A549 treated with DMSO at 1 μM for 4 hours (cell line): Measurements from ENCODE around the gene RBM42. TPM values are rescaled to one million over a fixed set of nuclear protein-coding genes. Genes with fewer than 3 reads are reported as not detected.

ENCODE experiments used
- total RNA-seq: library from RNA; stranded (reverse); fragments of 200-300 nt; extraction: Qiagen RNA extraction; gene quantifications from 5 replicates; pipeline ENCODE4 v1.2.3, GENCODE V29; 2022; ENCODE audit warnings: low read depth

Gene RBM42, protein sequence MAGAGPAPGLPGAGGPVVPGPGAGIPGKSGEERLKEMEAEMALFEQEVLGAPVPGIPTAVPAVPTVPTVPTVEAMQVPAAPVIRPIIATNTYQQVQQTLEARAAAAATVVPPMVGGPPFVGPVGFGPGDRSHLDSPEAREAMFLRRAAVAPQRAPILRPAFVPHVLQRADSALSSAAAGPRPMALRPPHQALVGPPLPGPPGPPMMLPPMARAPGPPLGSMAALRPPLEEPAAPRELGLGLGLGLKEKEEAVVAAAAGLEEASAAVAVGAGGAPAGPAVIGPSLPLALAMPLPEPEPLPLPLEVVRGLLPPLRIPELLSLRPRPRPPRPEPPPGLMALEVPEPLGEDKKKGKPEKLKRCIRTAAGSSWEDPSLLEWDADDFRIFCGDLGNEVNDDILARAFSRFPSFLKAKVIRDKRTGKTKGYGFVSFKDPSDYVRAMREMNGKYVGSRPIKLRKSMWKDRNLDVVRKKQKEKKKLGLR
- 147 to 213 TPM (median 187 TPM) in 5 replicates for total RNA-seq

DNA sequence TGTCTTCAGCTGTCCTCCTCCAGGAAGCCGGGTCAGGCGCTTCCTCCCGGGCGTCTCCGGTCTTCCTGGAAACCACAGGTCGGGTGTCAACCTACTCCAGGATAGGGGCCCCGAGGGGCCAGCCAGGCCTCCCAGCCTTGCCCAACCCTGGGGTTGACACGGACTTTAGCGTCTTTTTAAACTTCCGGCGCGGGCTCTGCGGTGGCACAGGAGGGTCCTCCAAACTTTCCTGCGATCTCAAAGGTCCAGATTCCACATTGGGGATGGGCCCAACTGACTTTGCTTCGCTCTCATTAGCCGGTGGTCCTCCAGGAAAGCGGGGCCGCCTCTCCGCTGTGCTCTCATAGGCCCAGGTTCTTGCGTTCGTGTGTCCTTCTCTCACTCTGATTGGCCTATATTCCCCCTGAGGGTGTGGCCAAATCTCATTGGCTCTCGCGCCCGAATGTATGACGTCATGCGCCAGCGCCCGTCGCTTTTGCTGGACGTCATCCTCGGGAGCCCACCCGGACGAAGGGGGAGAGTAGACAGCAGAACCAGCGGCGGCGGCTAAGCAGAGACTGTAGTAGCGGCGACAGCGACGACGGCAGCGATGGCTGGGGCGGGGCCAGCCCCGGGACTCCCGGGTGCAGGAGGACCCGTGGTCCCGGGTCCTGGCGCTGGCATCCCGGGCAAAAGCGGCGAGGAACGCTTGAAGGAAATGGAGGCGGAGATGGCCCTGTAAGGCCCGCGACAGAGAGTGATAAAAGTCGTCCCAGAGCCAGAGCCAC, at the start of gene RBM42:
RBM42 (plus strand) TSS at position 472 of the 767 bp plus-strand sequence; CDS start at position 590, 118 bp downstream.

DNA sequence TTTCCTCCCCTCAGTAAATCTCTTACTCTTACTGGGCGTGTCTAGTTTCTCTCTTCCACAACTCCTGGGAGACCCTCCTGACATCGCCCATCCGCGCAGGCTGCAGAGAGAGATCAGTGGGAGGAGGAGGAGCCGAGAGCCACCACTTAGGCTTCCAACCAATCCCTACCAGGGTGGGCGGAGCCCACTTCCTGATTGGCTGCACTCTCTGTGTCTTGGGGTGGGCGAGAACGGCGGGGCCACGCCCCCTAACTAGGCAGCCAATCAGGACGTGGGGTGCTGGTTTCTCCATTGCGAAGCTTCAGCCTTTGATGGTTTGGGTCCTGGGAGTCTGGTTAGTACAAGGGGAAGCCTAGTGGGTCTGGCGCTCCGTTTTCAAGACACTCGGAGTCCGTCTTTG, 43.0 kb upstream of the RBM42 start, which contains the start of gene PMIS2:
PMIS2 (plus strand) TSS at position 326 of the 400 bp plus-strand sequence. CDS start 87 bp downstream, outside the sequence.

DNA sequence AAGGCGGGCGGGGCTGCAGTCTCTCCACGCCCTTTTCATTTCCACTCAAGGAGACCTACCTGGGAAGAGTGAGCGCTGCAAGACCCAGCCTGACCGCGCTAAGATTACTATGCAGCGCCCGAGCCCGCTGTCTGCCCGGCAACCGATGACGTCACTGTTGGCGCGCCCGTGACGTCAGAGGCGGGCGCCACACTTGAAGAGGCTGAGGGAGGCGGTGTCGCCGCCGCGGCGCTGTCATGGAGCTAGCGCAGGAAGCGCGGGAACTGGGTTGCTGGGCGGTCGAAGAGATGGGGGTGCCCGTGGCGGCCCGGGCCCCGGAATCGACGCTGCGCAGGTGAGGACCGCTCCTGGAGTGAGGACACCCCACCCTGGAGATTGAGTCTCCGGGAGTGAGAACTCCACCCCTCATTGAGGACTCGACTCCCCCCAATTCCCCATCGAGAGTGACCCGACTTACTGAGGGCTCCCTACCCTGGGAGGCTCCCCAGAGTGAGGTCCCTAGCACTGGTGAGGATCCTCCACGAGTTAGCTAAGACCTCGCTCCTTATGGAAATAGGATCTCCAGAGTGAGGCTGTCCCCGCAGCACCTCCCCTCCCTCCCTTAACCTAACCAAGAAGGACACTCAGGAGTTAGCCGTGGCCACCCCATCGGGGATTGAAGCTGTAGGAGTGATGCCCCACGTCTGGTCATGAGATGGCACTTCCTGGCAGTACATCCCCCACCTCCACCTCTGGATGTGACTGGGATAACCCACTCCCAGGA, 16.1 kb upstream of the RBM42 start, which contains the start of gene HAUS5:
HAUS5 (plus strand) TSS at position 177 of the 763 bp plus-strand sequence; CDS start at position 237, 60 bp downstream.

DNA sequence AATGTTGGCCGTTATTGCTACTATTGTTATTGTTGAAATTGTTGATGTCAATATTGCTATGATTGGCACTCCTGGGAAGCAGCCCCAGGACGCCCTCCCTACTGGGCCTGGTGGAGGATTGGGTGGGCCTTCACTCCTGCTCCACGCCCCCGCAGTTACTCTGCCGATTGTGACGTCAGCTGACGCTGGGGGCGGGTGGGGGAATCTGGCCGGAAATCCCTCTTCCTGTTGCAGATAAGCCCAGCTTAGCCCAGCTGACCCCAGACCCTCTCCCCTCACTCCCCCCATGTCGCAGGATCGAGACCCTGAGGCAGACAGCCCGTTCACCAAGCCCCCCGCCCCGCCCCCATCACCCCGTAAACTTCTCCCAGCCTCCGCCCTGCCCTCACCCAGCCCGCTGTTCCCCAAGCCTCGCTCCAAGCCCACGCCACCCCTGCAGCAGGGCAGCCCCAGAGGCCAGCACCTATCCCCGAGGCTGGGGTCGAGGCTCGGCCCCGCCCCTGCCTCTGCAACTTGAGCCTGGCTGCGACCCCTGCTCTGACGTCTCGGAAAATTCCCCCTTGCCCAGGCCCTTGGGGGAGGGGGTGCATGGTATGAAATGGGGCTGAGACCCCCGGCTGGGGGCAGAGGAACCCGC, 12.8 kb downstream of the RBM42 start, which contains the start of gene ETV2:
ETV2 (plus strand) TSS at position 231 of the 637 bp plus-strand sequence. CDS start 716 bp downstream, outside the sequence.

DNA sequence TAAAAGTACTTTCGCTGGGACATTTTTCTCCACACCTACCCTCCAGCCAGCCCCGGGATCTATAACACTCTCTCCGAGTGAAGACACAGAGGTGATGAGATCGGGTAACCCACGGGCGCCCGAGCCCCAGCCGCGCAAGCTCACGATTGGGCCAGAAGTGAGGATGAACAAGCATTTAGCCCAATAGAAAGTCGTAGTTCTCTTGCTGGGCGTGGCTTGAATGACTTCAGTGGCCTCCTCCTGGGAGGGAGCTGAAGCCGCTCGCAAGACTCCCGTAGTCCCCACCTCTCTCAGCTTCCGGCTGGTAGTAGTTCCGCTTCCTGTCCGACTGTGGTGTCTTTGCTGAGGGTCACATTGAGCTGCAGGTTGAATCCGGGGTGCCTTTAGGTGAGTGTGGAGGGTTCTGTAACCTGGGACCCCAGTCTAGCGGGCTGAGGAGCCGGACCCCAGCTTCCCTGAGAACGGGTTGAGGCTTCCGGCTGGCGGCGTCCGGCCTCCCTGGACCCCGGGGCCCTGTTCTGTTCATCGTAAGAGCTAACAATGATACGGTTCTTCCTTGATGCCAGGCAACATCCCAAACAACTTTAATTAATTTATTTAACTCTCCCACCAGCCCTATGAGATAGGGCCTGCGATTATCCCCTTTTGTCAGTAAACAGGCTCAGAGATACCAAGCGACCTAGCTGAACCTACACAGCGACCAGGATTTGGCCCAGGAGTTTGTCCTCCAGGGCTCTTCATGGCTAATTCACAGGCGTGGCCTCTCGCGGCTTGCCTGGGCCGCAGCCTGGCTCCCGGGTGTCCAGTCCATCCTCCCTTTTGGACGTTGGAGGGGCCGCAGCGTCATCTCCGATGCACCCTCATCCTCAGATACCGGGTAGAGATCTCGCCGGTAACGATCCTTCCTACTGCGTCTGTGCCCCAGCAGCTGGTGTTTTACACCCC, 19.5 kb downstream of the RBM42 start, which contains the start of gene COX6B1:
COX6B1 (plus strand) TSS at position 307 of the 945 bp plus-strand sequence. CDS start 2,921 bp downstream, outside the sequence.

DNA sequence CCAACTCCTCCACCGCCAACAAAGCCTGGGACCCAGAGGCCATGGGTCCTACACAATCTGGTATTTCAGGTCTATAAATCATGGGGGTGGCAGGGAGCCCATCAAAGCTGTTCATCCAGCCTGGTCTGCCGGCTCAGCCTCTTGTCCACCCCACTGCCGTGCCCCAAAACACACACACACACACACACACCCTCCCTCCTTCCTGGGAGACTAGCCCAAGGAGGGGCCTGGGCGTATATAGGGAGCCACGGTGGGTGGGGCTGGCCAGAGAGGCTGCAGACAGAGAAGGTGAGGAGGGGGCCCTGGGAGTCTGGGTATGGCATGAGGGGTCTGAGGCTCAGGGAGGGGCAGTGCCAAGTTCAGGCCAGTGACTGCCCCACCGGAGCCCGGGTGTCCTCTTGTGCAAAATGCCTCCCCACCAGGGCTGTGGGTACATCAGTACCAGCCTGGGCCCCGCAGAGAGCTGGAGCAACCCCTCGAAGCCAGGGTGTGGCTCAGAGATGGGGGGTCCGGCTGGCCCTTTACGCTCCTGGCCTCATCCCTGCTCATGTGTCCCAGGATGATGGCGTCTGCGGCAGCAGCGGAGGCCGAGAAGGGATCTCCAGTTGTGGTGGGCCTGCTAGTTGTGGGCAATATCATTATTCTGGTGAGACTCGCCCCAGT, 37.5 kb downstream of the RBM42 start, which contains the start of gene UPK1A:
UPK1A (plus strand) TSS at position 267 of the 663 bp plus-strand sequence; CDS start at position 563, 296 bp downstream.

Other genes starting within 250 kb of the RBM42 start
- 0.05 TPM in 1 of 5 replicates, not detected in the others for gene FFAR2, start 180.8 kb upstream of the RBM42 start, total RNA-seq
- gene KRTDAP, start 138.6 kb upstream of the RBM42 start, total RNA-seq, result not detected in 5 replicates
- gene DMKN, start 115.4 kb upstream of the RBM42 start, total RNA-seq, result 27.3 to 37.1 TPM (median 33.6 TPM) in 5 replicates
- gene SBSN, start 100.7 kb upstream of the RBM42 start, total RNA-seq, result 2.7 to 3.9 TPM (median 3.0 TPM) in 5 replicates
- not detected in 5 replicates for gene GAPDHS, start 95.6 kb upstream of the RBM42 start, total RNA-seq
- gene TMEM147, start 83.4 kb upstream of the RBM42 start, total RNA-seq, result 350 to 445 TPM (median 403 TPM) in 5 replicates
- 0.10 TPM in 1 of 5 replicates, not detected in the others for gene ATP4A, start 65.4 kb upstream of the RBM42 start, total RNA-seq
- gene PMIS2, start 42.9 kb upstream of the RBM42 start, total RNA-seq, result not detected in 5 replicates
- gene HAUS5, start 16.3 kb upstream of the RBM42 start, total RNA-seq, result 10.8 to 18.4 TPM (median 15.7 TPM) in 5 replicates
- 2.1 to 3.1 TPM (median 2.3 TPM) in 5 replicates for gene ETV2, start 12.7 kb downstream of the RBM42 start, total RNA-seq
- gene COX6B1, start 19.3 kb downstream of the RBM42 start, total RNA-seq, result 1,270 to 1,573 TPM (median 1,320 TPM) in 5 replicates
- gene UPK1A, start 37.5 kb downstream of the RBM42 start, total RNA-seq, result 0.64 to 1.2 TPM (median 0.84 TPM) in 5 replicates
- 0.05 TPM in 1 of 5 replicates, not detected in the others for gene ZBTB32, start 75.5 kb downstream of the RBM42 start, total RNA-seq
- 47.8 to 63.3 TPM (median 58.5 TPM) in 5 replicates for gene KMT2B, start 89.0 kb downstream of the RBM42 start, total RNA-seq
- 10.2 to 13.0 TPM (median 11.9 TPM) in 5 replicates for gene IGFLR1, start 113.4 kb downstream of the RBM42 start, total RNA-seq
- 23.0 to 29.3 TPM (median 28.6 TPM) in 5 replicates for gene U2AF1L4, start 116.4 kb downstream of the RBM42 start, total RNA-seq
- 273 to 299 TPM (median 279 TPM) in 5 replicates for gene PSENEN, start 116.6 kb downstream of the RBM42 start, total RNA-seq
- gene LIN37, start 119.5 kb downstream of the RBM42 start, total RNA-seq, result 20.7 to 27.8 TPM (median 21.4 TPM) in 5 replicates
- gene HSPB6, start 128.0 kb downstream of the RBM42 start, total RNA-seq, result 0.16 to 0.34 TPM (median 0.20 TPM) in 5 replicates
- gene PROSER3, start 129.1 kb downstream of the RBM42 start, total RNA-seq, result 27.5 to 38.7 TPM (median 32.5 TPM) in 5 replicates
- 3.5 to 9.2 TPM (median 6.2 TPM) in 5 replicates for gene ARHGAP33, start 146.5 kb downstream of the RBM42 start, total RNA-seq
- 0.27 to 0.66 TPM (median 0.41 TPM) in 4 of 5 replicates, not detected in the other for gene PRODH2, start 183.8 kb downstream of the RBM42 start, total RNA-seq
- 0.17 to 0.77 TPM (median 0.42 TPM) in 5 replicates for gene NPHS1, start 223.5 kb downstream of the RBM42 start, total RNA-seq
- gene KIRREL2, start 227.9 kb downstream of the RBM42 start, total RNA-seq, result 0.44 to 0.74 TPM (median 0.58 TPM) in 5 replicates
- gene APLP1, start 239.5 kb downstream of the RBM42 start, total RNA-seq, result 82.7 to 99.7 TPM (median 88.7 TPM) in 5 replicates